COLO829 (cell line): Measurements from ENCODE around the gene NINJ1.
A peak's percentile ranks its signal among the peaks of the same experiment; 100 is the strongest.

Experiments
- DNase-seq: peaks from one replicate; pipeline ENCODE4 v3.0.0; 2012; ENCODE audit warnings: low spot score

Gene NINJ1

GRCh38 chr9:93099551-93100275 is 34.3 kb downstream of the NINJ1 start:
- DNase-seq = no peak

- DNase-seq = peak; percentile 97
Measured at GRCh38 chr9:93098236-93098946, 35.7 kb downstream of the NINJ1 start.

- DNase-seq = peak; percentile 62
Measured at GRCh38 chr9:93097511-93098201, 36.4 kb downstream of the NINJ1 start.

- DNase-seq = no peak
Measured at GRCh38 chr9:93096811-93097382, 37.2 kb downstream of the NINJ1 start.

GRCh38 chr9:93096131-93096802 is 37.8 kb downstream of the NINJ1 start, which contains the start of gene CARD19:
Gene CARD19, plus strand, starts transcription at chr9:93096217. Its CDS starts 129 bp downstream, at chr9:93096346.
- peak; percentile 24 for DNase-seq

GRCh38 chr9:93095205-93096130 is 38.6 kb downstream of the NINJ1 start:
- DNase-seq = peak; percentile 100

GRCh38 chr9:93094658-93095204 is 39.3 kb downstream of the NINJ1 start:
- DNase-seq = no peak

- no peak for DNase-seq
Measured at GRCh38 chr9:93093877-93094657, 40.0 kb downstream of the NINJ1 start.

- no peak for DNase-seq
Measured at GRCh38 chr9:93093127-93093876, 40.7 kb downstream of the NINJ1 start.

GRCh38 chr9:93092251-93092991 is 41.6 kb downstream of the NINJ1 start:
- DNase-seq = no peak

GRCh38 chr9:93091453-93092081 is 42.5 kb downstream of the NINJ1 start:
- DNase-seq = peak; percentile 44

- no peak for DNase-seq
Measured at GRCh38 chr9:93091056-93091452, 43.0 kb downstream of the NINJ1 start.

- no peak for DNase-seq
Measured at GRCh38 chr9:93090091-93090655, 43.9 kb downstream of the NINJ1 start.

GRCh38 chr9:93089481-93089991 is 44.5 kb downstream of the NINJ1 start:
- no peak for DNase-seq

- DNase-seq = no peak
Measured at GRCh38 chr9:93089024-93089423, 45.0 kb downstream of the NINJ1 start.

- DNase-seq = no peak
Measured at GRCh38 chr9:93088656-93089015, 45.4 kb downstream of the NINJ1 start.

- DNase-seq = no peak
Measured at GRCh38 chr9:93087971-93088655, 45.9 kb downstream of the NINJ1 start.
